Tongue (tissue), 2 donors: ENCODE results near the gene RGS6. TPM values are rescaled to one million over a fixed set of nuclear protein-coding genes. Genes with fewer than 3 reads are reported as not detected.

Experiments used
- DNase-seq: peaks from one replicate; pipeline ENCODE4 v3.0.0-alpha.2; 2015
- total RNA-seq: library from RNA; depleted of rRNA; stranded (reverse); fragments of >200 nt; gene quantifications from one replicate; pipeline ENCODE4 v1.2.3, GENCODE V29; 2014

Gene RGS6
- total RNA-seq, 1 donor from 2014 or later: 5.6 TPM

DNA sequence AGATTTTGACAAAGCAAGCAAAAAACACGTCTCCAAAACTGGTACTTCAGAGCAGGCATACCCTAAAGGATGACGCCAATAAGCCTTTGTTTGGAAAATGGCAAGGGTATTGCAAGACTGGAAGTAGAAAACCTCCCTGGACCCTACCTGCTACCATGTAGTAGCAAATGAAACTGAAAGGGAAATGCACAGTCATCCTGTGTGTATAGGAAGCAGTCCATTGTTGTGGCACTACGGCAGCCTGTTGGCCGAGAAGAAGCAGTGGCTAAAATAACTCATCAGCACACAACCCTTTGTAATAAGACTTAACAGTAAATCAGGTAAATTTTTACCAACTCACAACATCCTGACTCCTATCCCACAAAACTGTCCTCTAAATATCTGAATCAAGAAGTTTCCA, 386.4 kb downstream of the RGS6 start:
- no peak for DNase-seq

DNA sequence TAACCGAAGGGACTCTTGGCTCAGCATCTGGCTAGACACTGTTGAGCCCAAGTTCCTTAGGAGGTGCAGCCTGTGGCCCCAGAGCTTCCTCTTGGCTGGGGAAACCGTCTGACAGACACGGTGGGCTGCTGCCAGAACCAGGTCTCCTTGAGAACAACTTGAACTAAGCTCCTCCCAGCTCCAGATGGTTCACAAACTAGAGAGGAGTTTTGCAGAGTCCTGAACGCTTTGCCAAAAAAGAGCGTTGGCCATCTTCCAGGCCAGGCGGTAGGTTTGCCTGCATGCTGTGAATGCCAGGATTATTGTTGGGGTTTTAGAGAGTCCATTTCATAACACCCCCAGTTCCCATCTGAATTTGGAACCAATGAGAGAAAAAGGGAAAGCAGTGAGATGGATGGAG, 399.8 kb downstream of the RGS6 start:
- peak; percentile 80 for DNase-seq

DNA sequence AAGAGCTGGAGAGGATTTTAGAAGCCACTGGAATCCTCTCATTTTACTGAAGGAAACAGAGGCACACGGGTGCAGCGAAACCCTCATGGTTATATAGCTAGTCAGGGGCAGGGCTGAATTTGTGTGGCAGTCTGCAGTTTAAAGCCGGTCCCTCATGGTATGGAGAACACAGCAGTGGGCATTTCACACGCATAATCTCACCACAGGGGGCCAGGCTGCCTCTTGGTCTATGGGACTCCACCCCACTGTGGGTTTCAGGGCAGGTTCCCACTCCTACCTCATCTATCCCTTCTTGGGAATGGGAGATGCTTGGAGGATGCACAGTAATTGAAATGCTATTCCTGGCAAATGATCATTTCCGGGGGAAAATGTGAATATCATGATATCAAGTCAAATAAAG, 400.6 kb downstream of the RGS6 start:
- DNase-seq: no peak

DNA sequence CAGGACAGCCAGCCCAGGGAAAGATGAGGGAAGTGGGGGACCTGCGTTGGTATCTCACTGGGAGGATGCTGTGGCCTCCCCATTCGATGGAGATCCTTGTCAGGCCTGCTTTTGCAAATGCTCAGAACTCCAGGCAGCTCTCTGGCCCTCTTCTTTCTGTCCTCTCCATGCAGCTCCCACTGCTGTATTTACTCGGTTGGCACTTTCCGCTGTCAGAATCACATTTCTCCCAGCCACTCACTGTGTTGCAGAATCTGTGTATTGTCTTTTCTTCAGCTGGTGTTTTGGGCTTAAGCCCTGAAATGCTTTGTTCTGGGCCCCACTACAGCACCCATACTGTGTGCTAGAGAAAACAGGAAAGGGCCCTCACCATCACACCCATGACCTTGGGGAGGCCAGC, 401.1 kb downstream of the RGS6 start:
- no peak for DNase-seq

DNA sequence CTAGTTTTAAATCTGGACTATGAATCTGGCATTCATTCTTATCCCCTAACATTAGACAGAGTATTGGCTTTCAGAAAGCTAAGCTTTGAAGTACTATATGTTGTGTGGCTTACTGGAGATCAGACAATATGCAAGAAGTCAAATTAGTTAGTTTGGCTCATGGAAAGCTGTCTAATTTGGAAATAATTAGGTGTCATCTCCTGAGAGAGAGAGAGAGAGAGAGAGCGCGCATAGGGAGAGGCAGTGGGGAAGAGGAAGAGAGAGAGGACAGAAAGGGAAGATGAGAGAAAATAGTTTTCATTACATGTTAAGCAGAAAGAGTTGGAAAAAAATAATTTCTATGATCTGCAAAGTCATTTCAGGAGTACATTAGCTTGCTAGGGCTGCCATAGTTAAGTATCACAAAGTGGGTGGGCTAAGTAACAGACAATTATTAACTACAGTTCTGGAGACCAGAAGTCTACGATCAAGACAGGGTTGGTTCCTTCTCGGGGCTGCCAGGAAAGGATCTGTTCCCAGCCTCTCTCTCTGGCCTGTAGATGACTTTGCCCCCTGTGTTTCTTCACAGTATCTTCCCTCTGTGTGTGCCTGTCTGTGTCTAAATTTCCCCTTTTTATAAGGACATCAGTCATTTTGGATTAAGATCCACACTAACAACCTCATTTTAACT, 404.2 kb downstream of the RGS6 start:
- no peak for DNase-seq

DNA sequence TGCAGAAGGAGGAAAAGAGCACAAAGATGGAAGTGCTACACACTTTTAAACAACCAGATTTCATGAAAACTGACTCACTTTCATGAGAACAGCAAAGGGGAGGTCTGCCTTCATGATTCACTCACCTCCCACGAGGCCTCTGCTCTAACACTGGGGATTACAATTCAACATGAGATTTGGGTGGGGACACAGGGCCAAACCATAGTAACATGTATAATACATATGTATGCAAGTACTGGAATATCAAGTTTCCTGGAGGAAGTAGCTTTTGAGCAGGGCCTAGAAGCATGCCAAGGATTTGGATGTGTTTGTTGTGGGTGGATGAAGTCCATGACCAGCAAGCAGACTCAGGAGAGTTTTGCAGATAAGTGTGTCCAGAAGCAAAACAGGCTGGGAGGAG, 409.0 kb downstream of the RGS6 start:
- no peak for DNase-seq

DNA sequence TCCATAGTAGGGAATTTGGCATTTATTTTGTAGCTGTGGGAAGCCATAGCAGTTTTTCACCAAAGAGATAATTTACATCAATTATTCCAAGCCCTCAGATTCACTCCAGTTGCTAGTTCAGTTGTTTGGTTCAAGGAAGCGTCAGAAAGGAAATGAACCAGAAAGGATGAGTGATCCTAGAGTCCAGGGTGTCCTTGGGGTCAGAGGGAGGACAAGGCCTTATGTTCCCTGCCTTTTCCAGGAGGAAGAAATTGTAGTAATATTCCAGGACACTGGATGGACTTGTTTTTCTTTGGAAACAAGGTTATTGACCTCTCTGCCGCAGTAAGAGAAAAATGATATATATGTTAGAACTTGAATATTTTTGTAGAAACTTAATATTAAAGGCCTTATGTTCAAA, 409.5 kb downstream of the RGS6 start:
- no peak for DNase-seq

DNA sequence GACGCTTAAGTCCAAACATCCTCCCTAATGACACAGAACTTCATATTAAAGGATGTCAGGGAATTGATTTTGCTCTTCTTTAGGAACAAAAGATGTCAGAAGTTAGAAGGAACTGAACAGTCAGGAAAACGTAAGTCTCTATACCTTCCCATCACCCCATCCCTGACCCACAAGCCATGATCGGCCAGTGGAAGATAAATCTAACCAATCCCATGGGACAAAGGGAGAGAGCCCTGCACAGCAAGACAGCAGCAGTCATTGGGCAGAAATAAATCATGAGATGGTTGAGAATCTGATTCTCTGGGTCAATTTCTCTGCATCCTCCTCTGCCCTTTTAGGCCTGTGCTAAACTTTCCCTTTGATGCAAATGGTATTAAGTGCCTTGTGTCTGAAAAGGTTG, 414.9 kb downstream of the RGS6 start:
- no peak for DNase-seq

DNA sequence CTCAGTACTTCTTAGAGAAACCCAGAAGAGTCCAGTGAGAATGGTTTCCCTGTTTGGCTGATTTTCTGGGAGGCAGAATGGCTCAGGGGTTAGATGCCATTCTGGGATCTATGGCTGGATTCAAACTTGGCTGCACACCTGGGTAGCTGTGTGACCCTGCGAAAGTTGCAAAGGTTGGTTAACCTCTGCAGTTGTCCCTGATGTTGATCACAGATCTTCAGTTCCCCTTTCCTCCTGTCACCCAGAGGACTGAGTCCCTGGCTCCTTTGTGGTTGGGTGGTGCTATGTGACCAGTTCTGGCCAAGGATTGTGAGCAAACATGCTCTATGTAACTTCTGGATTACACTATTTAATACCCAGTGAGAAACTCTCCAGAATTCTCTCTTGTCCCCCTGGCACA, 418.0 kb downstream of the RGS6 start:
- DNase-seq: no peak

DNA sequence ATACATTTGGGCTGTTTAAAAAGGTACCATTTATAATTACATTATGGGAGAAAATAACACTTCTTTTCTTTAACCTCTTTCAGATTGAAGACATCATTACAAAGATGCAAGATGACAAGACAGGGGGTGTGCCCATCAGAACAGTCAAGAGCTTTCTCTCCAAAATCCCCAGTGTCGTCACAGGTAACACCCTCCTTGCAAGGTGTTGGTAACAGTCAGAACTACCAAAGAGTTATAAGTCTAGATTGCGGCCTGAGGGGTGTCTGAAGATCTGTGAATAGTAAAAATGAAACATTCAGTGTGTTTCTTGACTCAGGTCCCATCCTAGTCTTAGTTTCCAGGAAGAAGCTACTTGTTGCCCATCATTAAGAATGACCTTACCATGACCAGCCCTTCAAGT, 419.8 kb downstream of the RGS6 start:
- DNase-seq: no peak

DNA sequence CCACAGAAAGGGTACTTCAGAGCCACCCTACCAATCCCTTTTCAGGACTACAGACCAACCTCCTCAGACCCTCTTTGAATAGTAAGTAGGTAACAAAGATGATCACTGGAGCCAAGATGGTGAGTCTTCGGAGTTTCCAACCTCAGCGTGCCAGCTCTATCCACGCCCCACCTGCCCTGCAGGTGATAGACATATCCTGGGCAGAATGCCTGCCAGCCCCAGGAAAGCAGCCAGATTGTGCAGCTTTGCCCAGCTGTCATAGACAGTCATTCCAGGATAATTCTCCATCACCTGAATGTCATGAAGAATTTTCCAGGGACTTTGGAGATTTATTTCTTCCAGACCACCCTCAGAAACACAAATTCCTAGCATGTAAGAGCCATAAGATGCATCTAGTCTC, 434.4 kb downstream of the RGS6 start:
- no peak for DNase-seq

DNA sequence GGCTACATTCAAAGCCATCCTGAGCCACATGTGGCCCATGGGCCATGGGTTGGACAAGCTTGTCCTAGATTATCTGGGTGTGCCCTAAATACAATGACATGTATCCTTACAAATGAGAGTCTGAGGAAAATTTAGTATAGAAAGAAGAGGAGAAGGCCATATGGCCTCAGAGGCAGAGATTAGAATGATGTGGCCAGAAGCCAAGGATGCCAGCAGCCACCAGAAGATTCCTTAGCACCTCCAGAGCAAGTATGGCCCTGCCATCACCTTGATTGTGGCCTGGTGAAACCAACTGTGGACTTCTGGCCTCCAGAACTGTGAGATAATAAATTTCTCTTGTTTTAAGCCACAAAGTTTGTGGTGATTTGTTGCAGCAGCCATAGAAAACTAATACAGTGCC, 436.9 kb downstream of the RGS6 start:
- DNase-seq: no peak

DNA sequence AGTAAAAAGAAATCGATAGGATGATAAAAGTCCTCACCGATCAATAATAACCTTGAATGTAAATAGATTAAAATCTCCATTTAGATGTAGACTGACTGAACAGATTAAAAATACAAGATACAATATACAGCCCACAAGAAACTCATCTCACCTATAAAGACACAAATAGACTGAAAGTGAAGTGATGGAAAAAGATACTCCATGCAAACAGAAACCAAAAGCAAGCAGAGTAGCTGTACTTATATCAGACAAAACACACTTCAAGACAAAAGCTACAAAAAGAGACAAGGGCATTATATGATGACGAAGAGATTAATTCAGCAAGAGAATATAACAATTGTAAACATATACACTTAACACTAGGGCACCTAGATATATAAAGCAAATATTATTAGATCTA, 444.8 kb downstream of the RGS6 start:
- DNase-seq: no peak

DNA sequence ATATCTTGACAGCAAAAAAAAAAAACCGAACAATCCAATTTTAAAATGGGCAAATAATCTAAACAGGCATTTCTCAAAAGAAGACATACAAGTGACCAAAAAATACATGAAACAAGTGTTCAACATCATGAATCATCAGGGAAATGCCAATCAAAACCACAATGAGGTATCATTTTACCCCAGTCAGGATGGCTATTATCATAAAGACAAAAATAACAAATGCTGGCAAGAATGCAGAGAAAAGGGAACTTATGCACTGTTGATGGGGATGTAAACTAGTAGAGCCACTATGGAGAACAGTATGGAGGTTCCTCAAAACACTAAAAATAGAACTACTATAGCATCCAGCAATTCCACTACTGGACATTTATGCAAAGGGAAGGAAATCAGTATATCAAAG, 448.2 kb downstream of the RGS6 start:
- no peak for DNase-seq

DNA sequence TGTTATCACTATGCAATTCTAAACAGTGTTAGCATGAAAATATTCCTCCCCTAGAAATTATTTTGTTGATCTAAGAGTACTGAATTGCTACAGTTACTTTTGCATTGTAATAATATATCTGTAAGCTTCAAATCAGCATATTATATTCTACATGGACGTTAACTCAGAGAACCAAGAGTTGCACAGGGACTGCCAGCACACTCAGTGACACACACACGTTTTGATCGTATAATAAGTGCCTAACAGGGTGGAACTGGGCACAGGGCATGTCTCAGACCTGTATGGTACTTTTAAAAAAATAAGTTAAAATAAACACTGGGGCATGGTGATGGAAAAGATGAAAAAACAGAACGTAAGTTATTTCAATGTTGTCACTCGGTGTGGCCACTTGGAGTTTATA, 451.6 kb downstream of the RGS6 start:
- no peak for DNase-seq

DNA sequence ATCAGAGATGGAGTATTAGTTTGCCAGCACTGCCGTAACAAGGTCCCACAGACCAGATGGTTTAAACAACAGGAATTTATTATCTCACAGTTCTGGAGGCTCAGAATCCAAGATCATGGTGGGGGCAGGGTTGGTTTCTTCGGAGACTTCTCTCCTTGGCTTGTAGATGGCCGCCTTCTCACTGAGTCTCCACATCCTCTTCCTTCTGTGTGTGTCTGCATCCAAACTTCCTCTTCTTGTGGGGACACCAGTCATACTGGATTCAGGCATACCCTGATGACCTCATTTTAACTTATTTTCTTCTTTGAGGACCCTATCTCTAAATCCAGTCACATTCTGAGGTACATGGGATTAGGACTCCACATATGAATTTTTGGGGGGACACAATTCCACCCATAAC, 455.5 kb downstream of the RGS6 start:
- DNase-seq: no peak

DNA sequence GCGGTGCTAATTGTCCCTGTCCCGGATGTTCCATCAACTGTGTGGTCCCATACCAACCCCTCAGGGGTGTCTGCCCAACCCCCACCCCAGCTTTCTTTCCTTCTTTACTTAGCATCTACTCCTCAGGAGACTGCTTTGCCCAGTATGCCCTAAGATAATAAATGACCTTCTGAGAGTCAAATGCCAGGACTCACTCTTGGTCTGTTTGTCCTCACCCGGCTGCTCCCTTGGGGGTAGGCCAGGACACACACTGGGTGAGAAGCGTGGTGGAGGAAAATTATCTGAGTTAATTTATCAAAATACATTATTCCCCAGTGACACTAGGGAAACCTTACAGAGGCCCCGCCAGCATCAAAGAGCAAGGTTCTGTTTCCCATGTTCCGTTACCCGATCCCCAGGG, 457.0 kb downstream of the RGS6 start:
- DNase-seq: no peak

DNA sequence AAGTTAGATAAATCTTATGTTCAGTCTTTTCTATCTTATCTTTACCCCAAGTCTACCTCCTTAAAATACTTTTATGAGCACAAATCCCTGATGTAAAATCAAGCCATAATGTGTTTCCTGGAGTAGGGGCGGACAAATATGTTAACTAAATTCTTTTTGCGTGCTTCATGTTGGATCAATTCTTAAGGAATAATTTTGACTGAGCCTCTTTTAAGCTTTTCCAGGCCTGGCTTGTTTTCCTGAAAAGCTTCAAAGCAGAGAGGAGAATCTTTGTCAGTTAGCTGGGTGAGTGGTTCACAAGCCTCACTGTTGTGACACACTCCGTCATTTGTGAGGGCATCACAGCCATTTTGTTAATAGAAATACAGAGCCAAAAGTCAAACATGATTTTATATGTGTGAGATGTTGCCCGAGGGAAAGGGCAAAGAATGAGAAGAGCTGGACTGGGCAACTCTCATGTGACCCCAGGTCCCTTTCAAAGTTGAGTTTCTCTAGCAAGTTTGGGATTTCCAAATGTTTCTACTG, 468.9 kb downstream of the RGS6 start:
- DNase-seq: no peak

DNA sequence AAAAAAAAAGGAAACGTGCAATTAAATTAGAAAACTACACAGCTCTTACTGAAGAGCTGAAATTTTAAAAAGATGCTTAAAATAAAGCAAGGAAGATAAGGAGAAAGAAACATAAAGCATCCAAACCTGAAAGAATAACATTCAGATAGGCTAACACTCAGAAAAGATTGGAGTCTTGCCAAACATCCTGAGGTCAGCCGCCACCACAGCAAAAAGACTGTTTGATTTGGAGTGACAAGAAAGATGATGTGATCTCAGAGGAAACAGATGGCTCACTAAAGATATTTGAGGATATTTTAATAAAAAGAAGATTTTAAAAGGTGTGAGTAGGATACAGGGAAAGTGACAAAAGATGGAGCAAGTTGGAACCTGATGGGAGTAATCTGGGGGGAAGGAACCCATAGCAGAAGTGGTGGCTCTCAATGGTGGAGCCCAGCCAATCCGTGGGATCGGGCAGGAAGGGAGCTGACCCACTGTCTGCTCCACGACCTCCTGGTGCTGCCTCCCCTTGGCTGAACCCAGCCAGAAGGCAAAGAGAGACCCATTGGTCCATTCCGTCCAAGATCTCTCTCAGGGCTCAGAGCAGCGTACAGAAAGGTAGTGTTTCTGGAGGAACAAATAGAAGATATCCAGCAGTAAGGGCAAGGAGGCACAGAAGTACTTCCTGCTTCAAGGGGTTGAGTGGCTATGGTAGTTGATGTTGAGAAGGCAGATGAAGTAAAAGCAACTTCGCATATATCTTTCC, 469.6 kb downstream of the RGS6 start:
- DNase-seq: no peak

DNA sequence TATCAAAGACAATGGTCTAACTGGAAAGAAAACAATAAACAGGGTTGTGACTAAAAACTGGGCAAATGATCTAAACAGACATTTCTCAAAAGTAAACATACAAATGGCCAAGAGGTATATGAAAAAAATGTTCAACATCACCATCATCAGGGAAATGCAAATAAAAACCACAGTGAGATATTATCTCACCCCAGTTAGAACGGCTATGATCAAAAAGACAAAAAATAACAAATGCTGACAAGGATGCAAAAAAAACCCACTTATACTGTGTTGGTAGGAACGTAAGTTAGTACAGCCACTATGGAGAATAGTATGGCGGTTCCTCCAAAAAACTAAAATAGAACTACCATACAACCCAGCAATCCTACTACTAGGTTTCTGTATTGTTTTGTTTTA, 470.1 kb downstream of the RGS6 start:
- no peak for DNase-seq

DNA sequence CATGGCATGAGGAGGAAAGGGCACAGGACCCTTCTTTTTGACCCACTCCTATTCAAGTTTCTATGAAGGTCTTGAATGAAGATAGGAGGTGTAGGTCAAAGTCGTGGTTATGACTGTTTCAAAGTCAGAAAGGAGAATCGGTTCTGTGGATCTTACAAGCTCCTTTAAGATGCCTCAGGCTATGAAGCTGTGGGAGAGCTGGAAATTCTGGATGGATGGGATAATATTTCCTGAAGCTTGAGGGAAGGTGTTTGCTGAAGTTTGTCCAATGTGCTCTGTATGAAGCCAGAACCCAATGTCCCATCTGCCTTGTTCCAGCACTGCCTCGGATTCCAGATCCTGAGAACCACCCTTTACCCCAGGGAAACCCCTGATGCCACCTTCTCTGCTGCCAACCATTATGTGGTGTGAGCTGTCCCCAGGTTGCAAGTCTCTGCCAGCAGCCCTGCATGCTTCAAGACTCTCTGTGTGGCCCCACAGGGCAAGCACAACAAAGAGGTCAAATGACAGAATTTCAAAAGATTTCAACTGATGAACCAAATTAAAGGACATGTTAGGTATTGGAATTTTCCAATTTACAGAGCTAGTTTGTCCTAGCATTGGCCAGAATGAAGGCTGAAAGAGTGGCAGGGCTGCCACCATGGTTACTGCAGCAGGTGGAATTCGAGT, 472.0 kb downstream of the RGS6 start:
- no peak for DNase-seq

DNA sequence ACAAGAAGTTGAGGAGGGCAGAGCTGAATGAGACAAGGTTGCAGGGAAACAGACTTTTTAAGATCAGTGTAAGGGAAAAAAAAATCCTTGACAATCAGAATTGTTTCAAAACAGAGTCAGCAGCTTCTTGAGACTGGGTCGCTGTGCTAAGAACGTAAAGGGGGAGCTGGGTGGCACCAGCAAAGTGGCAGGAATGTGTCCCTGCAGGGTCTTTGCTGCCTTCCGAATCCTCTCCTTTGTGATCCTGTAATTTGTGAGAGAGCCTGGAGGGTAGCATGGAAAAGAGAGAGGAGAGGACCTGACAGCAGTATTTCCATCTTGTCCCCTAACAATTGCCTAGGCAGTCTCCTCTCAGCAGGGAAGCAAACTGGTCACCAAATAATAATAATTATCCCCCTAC, 472.8 kb downstream of the RGS6 start:
- no peak for DNase-seq

DNA sequence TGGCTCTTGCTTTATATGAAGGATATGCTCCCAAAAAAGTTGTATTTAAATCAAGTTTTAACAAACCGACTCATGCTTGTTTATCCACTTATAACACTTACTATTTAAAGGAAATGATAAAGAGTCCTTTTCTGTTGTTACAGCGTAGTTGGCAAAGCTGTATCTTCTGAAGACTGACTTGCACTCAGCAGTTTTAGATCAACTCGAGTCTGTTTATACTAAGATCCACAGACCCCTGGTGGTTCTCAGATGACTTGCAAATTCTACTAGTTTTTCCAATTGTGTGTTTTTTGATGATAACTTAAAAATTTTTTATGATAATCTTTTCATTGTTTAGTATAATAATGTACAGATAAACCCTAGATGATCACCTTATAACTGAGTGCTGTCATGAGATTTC, 475.8 kb downstream of the RGS6 start:
- DNase-seq: no peak

DNA sequence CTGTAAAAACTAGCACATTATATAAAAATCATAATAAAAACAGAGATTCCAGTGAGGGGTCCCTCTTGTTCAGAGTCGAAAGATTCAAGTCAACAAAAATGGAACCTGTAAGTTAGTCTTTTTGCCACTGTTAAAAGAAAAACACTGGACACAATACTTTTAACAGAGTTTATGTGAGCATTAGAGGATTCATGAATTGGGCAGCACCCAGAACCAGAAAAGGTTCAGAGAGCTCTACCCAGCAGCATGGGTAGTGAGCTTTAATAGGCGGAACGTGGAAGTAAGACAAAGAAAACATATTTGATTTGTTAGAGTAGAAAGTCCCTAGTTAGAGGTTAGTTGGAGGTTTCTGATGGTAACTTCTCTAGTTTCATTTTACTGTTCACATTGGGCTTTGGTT, 476.8 kb downstream of the RGS6 start:
- no peak for DNase-seq
